H1 (cell line): ENCODE data around the gene TRPC4. TPM values are rescaled to one million over a fixed set of nuclear protein-coding genes. Genes with fewer than 3 reads are reported as not detected.

Source experiments
- CTCF ChIA-PET: fragments of 300-600 bp; sonication (Branson Sonifier 250); formaldehyde crosslinking; loops from one replicate; lab custom pipeline; 2021; ENCODE audit not compliant: partially characterized antibody; lab: Charles Lee
- POLR2A ChIA-PET: fragments of 300-600 bp; sonication (Branson Sonifier 250); formaldehyde crosslinking; loops from one replicate; lab custom pipeline; 2021; ENCODE audit warnings: inconsistent platforms; ENCODE audit not compliant: partially characterized antibody; lab: Charles Lee
- DNase-seq, 2 experiments: peaks; one replicate each; pipeline versions ENCODE4 v3.0.0 to v3.0.0-alpha.2; 2010 to 2022; ENCODE audit warnings: low spot score in 2 of 2, low read depth in 1 of 2, mixed read lengths in 1 of 2
- FAIRE-seq: peaks from 2 replicates; lab custom pipeline; 2011; peaks lifted over from hg19 to GRCh38; lab: Jason Lieb, UNC
- H2AFZ ChIP-seq: 2 replicates; pipeline ENCODE4 v1.8.1; 2012; ENCODE audit warnings: low read length, inconsistent platforms
- H2AK5ac ChIP-seq: 2 replicates; pipeline ENCODE4 v1.6.1; 2013; ENCODE audit warnings: low read depth, low read length
- H2BK120ac ChIP-seq: replicated peaks from 2 replicates; pipeline ENCODE3; 2013; ENCODE audit warnings: low read depth, low read length, inconsistent platforms
- H2BK12ac ChIP-seq: 2 replicates; pipeline ENCODE4 v1.6.1; 2013; ENCODE audit warnings: low read depth, low read length
- H2BK15ac ChIP-seq: 2 replicates; pipeline ENCODE4 v1.6.1; 2013; ENCODE audit warnings: low read length
- H2BK20ac ChIP-seq: 2 replicates; pipeline ENCODE4 v1.6.1; 2013; ENCODE audit warnings: low read length
- H2BK5ac ChIP-seq: 2 replicates; pipeline ENCODE4 v1.6.1; 2013; ENCODE audit warnings: low read depth, low read length
- H3K14ac ChIP-seq: 2 replicates; pipeline ENCODE4 v1.6.1; 2013; ENCODE audit warnings: inconsistent platforms; ENCODE audit not compliant: insufficient read length
- H3K18ac ChIP-seq: 2 replicates; pipeline ENCODE4 v1.6.1; 2013; ENCODE audit warnings: low read length; ENCODE audit errors: extremely low read depth
- H3K23ac ChIP-seq: 2 replicates; pipeline ENCODE4 v1.6.1; 2013; ENCODE audit warnings: inconsistent platforms; ENCODE audit not compliant: insufficient read length
- H3K23me2 ChIP-seq: 2 replicates; pipeline ENCODE4 v1.6.1; 2013; ENCODE audit warnings: low read depth, low read length
- H3K27ac ChIP-seq: 2 replicates; pipeline ENCODE4 v1.6.1; 2011; ENCODE audit warnings: low read depth, low read length, inconsistent platforms
- H3K27me3 ChIP-seq, 4 experiments: replicated peaks in 1 of 4; 1 replicate in 1 of 4; 2 replicates in 3 of 4; pipeline versions ENCODE4 v1.6.1 to v1.8.1; 2011 to 2013; ENCODE audit warnings: low read length in 3 of 4, mild to moderate bottlenecking in 3 of 4, inconsistent platforms in 2 of 4, mixed read lengths in 2 of 4, moderate library complexity in 1 of 4; ENCODE audit not compliant: control insufficient read depth in 3 of 4, insufficient read depth in 3 of 4; ENCODE audit errors: extremely low read depth in 1 of 4
- H3K36me3 ChIP-seq, 4 experiments: 2 replicates each; pipeline versions ENCODE4 v1.6.1 to v1.8.1; 2011 to 2013; ENCODE audit warnings: mild to moderate bottlenecking in 4 of 4, low read length in 3 of 4, moderate library complexity in 2 of 4, control low read depth in 1 of 4, inconsistent platforms in 1 of 4; ENCODE audit not compliant: insufficient read depth in 4 of 4, control insufficient read depth in 2 of 4
- H3K4ac ChIP-seq: replicated peaks from 2 replicates; pipeline ENCODE3; 2013; ENCODE audit warnings: low read length, low read depth, mixed read lengths, inconsistent platforms; ENCODE audit not compliant: insufficient read length
- H3K4me1 ChIP-seq, 4 experiments: replicated peaks in 1 of 4; 1 replicate in 1 of 4; 2 replicates in 3 of 4; pipeline versions ENCODE4 v1.6.1 to v1.8.1; 2011 to 2013; ENCODE audit warnings: low read length in 3 of 4, inconsistent platforms in 2 of 4, mixed read lengths in 1 of 4; ENCODE audit not compliant: insufficient read depth in 4 of 4, control insufficient read depth in 3 of 4
- H3K4me2 ChIP-seq, 2 experiments: 2 replicates each; pipeline versions ENCODE4 v1.6.1 to v1.8.1; 2011 to 2013; ENCODE audit warnings: low read depth in 2 of 2, low read length in 2 of 2, control low read depth in 1 of 2, inconsistent platforms in 1 of 2, mild to moderate bottlenecking in 1 of 2; ENCODE audit not compliant: insufficient read depth in 1 of 2
- H3K4me3 ChIP-seq, 4 experiments: fragments of 200-600, 300-600 bp in 1 of 4; sonication (generic), shearing (Covaris generic), sonication (Bioruptor Twin) in 1 of 4; 2 replicates each; pipeline versions ENCODE4 v1.5.1 to v1.8.1; 2011 to 2016; ENCODE audit warnings: low read length in 4 of 4, low read depth in 3 of 4, control low read depth in 2 of 4, inconsistent platforms in 2 of 4, mild to moderate bottlenecking in 2 of 4, mixed read lengths in 1 of 4, moderate library complexity in 1 of 4; ENCODE audit not compliant: insufficient read depth in 2 of 4; ENCODE audit errors: extremely low read depth in 1 of 4
- H3K56ac ChIP-seq: replicated peaks from 2 replicates; pipeline ENCODE3; 2013; ENCODE audit warnings: low read depth, mild to moderate bottlenecking, mixed read lengths, low read length, inconsistent platforms; ENCODE audit not compliant: insufficient read length
- H3K79me1 ChIP-seq: 2 replicates; pipeline ENCODE4 v1.6.1; 2013; ENCODE audit warnings: low read depth, low read length, control low read depth
- H3K79me2 ChIP-seq, 2 experiments: 2 replicates each; pipeline versions ENCODE4 v1.6.1 to v1.8.1; 2012 to 2013; ENCODE audit warnings: low read length in 2 of 2, mild to moderate bottlenecking in 2 of 2, inconsistent platforms in 1 of 2; ENCODE audit not compliant: insufficient read depth in 2 of 2, control insufficient read depth in 1 of 2
- H3K9ac ChIP-seq, 4 experiments: replicated peaks in 1 of 4; 1 replicate in 1 of 4; 2 replicates in 3 of 4; pipeline versions ENCODE4 v1.6.1 to v1.8.1; 2011 to 2013; ENCODE audit warnings: low read depth in 3 of 4, low read length in 3 of 4, control low read depth in 2 of 4, mild to moderate bottlenecking in 2 of 4, moderate library complexity in 2 of 4, inconsistent platforms in 1 of 4; ENCODE audit errors: extremely low read depth in 1 of 4
- H3K9me3 ChIP-seq, 2 experiments: 2 replicates each; pipeline versions ENCODE4 v1.6.1 to v1.8.1; 2012 to 2013; ENCODE audit warnings: mild to moderate bottlenecking in 2 of 2, moderate library complexity in 2 of 2, control low read depth in 1 of 2, inconsistent platforms in 1 of 2, low read depth in 1 of 2, low read length in 1 of 2, mixed read lengths in 1 of 2; ENCODE audit not compliant: insufficient read depth in 2 of 2
- H4K20me1 ChIP-seq, 2 experiments: replicated peaks in 1 of 2; 2 replicates each; pipeline versions ENCODE3 to v1.8.1; 2011 to 2013; ENCODE audit warnings: inconsistent platforms in 2 of 2, low read length in 2 of 2, mild to moderate bottlenecking in 1 of 2; ENCODE audit not compliant: insufficient read depth in 2 of 2, control insufficient read depth in 1 of 2
- H4K5ac ChIP-seq: 2 replicates; pipeline ENCODE4 v1.6.1; 2013; ENCODE audit warnings: low read length, low read depth, mixed read lengths, inconsistent platforms; ENCODE audit not compliant: insufficient read length
- H4K8ac ChIP-seq: 2 replicates; pipeline ENCODE4 v1.8.0; 2013; ENCODE audit warnings: mild to moderate bottlenecking, moderate library complexity, low read length, inconsistent platforms; ENCODE audit not compliant: insufficient read depth; ENCODE audit errors: extremely low read depth
- H4K91ac ChIP-seq: replicated peaks from 2 replicates; pipeline ENCODE3; 2013; ENCODE audit warnings: low read length, mixed read lengths, inconsistent platforms; ENCODE audit not compliant: insufficient read length
- CBX8 ChIP-seq: fragments of 300-800, 300-1000 bp; sonication (generic); IDR thresholded peaks from 2 replicates; pipeline ENCODE4 v1.7.1; 2016; ENCODE audit warnings: low read depth, low read length, borderline replicate concordance
- CREB1 ChIP-seq: IDR thresholded peaks from 2 replicates; pipeline ENCODE4 v1.6.1; 2012; ENCODE audit warnings: inconsistent platforms
- CTBP2 ChIP-seq: IDR thresholded peaks from 2 replicates; pipeline ENCODE4 v1.7.0; 2011; ENCODE audit warnings: borderline replicate concordance, mild to moderate bottlenecking, moderate library complexity, mixed read lengths, low read length; ENCODE audit not compliant: insufficient read depth, insufficient read length
- KDM4A ChIP-seq: IDR thresholded peaks from one replicate; pipeline ENCODE4 v1.7.1; 2012; ENCODE audit warnings: low read depth, mild to moderate bottlenecking, moderate library complexity, low read length, inconsistent platforms; ENCODE audit not compliant: severe bottlenecking
- NANOG ChIP-seq: IDR thresholded peaks from 2 replicates; pipeline ENCODE4 v1.6.1; 2011; ENCODE audit warnings: low read length, low read depth, mild to moderate bottlenecking, inconsistent platforms; ENCODE audit not compliant: insufficient read depth, poor library complexity, severe bottlenecking
- NRF1 ChIP-seq: IDR thresholded peaks from 2 replicates; pipeline ENCODE4 v1.6.1; 2011; ENCODE audit warnings: mild to moderate bottlenecking, low read depth, low read length, improper control_type of control experiment
- POU5F1 ChIP-seq: IDR thresholded peaks from 2 replicates; pipeline ENCODE4 v1.6.1; 2011; ENCODE audit warnings: low read depth, mild to moderate bottlenecking, low read length, moderate library complexity
- RFX5 ChIP-seq: IDR thresholded peaks from 2 replicates; pipeline ENCODE4 v1.6.1; 2011; ENCODE audit warnings: low read depth, low read length, improper control_type of control experiment, borderline replicate concordance
- SP1 ChIP-seq: IDR thresholded peaks from 2 replicates; pipeline ENCODE4 v1.6.1; 2011; ENCODE audit warnings: low read depth, low read length
- TAF1 ChIP-seq: IDR thresholded peaks from 2 replicates; pipeline ENCODE4 v1.6.1; 2011; ENCODE audit warnings: mild to moderate bottlenecking, low read depth, low read length
- TAF7 ChIP-seq: optimal IDR thresholded peaks from 2 replicates; pipeline ENCODE3; 2011; ENCODE audit warnings: low read depth, mild to moderate bottlenecking, inconsistent platforms, low read length, moderate library complexity, borderline replicate concordance
- YY1 ChIP-seq: IDR thresholded peaks from 2 replicates; pipeline ENCODE4 v1.6.1; 2011; ENCODE audit warnings: low read depth, mild to moderate bottlenecking, low read length
- WGBS, 2 experiments: shearing (Covaris generic) in 1 of 2; methylation state at CpG; one replicate each; pipeline versions ENCODE4 v1.1.6 to v1.1.7; 2013 to 2015; ENCODE audit warnings: low lambda C conversion rate in 2 of 2, mixed read lengths in 2 of 2, inconsistent platforms in 1 of 2, low coverage in 1 of 2, missing lambda C conversion rate in 1 of 2; ENCODE audit not compliant: insufficient replicate concordance in 2 of 2, insufficient coverage in 1 of 2, insufficient read length in 1 of 2; ENCODE audit errors: extremely low coverage in 1 of 2, missing lambda C conversion rate in 1 of 2; 5-methylcytosine and 5-hydroxymethylcytosine counted together
- polyA plus RNA-seq, 7 experiments: library from polyadenylated mRNA; depleted of rRNA in 3 of 7; stranded (reverse) in 5 of 7; unstranded in 2 of 7; fragments of >200 nt in 5 of 7; fragments of 200-250 nt in 2 of 7; gene quantifications; 1 replicate in 5 of 7; 2 replicates in 1 of 7; 4 replicates in 1 of 7; pipeline versions ENCODE4 v1.2.1 to v1.2.3, GENCODE V29; 2011 to 2013; ENCODE audit warnings: missing spikeins in 2 of 7, mixed read lengths in 2 of 7
- total RNA-seq: library from RNA; stranded (reverse); fragmentation: NEBNext Ultra II Directional; extraction: Animal tissue kit (Norgen Biotek cat#: 25700); gene quantifications from 2 replicates; pipeline ENCODE4 v1.2.1, GENCODE V29; 2021
- TF ChIP-seq, protein P1 (sequence below): IDR thresholded peaks from 2 replicates; pipeline ENCODE4 v1.6.1; 2012; ENCODE audit warnings: low read length, inconsistent platforms

TRPC4 gene
- total and polyA plus RNA-seq, 2 of the 8 experiments (the other 6 are each of a cell fraction or from before 2014, with no cell fraction given) = 12.3 to 14.7 TPM

DNA sequence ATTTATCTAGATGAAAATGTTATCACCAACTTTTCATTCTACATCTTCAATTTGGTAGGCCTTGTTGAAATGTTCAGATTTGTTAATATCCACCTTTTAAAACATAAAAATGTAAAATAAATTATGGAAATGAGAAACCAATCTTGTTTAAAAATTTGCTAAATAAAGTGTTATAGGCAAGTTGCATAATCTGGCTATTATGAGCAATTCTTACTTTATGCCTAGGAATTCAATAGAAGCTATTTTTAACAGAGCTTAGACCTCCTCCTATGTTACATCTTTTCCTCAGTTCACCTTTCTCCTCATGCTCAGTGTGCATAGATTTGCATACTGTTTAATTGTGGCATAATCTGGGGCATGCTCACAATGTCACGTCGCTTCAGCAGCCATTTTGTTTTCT is 183.1 kb downstream of the TRPC4 start:
- Histone ChIP-seq H2BK120ac (no peak overlapping the region), H4K91ac (no peak overlapping the region), H3K56ac (no peak overlapping the region), H3K23ac (no peak overlapping the region), H2AK5ac (no peak overlapping the region), H2BK12ac (no peak overlapping the region), H4K8ac (no peak overlapping the region), H3K4me3 (no peak overlapping the region), H3K36me3 (peaks cover 0 to 2% (median 0%) of the 10 kb centered on the region in 4 experiments; a peak in 3 of 8 replicates), H3K4me1 (peaks cover 0 to 6% (median 0%) of the 10 kb centered on the region in 4 experiments; a peak in 2 of 7 replicates), H3K27ac (no peak overlapping the region), H3K79me2 (no peaks in the 10 kb centered on the region), H4K5ac (no peak overlapping the region), H2BK20ac (no peak overlapping the region), H3K9ac (no peak overlapping the region), H3K9me3 (no peaks in the 10 kb centered on the region), H3K14ac (no peak overlapping the region), H2BK15ac (no peak overlapping the region), H3K27me3 (no peaks in the 10 kb centered on the region), H3K4ac (no peak overlapping the region), H4K20me1 (no peaks in the 10 kb centered on the region), H2AFZ (no peak overlapping the region), H3K4me2 (no peak overlapping the region), H3K23me2 (no peaks in the 10 kb centered on the region), H2BK5ac (no peak overlapping the region), H3K79me1 (no peaks in the 10 kb centered on the region), H3K18ac (no peak overlapping the region)
- ChIA-PET POLR2A (no interaction called here), CTCF (no interaction called here)
- DNase-seq (no peak), FAIRE-seq (no peak)
- WGBS, 2 experiments = 95% methylated on average over 2 of the region's 2 CpGs; no CpG with 5 or more reads in 1 of the 2 experiments
- no peak for TF ChIP-seq TAF7
- TF ChIP-seq TAF1 = no peak
- TF ChIP-seq RFX5 = no peak
- no peak for TF ChIP-seq POU5F1
- TF ChIP-seq CTBP2 = no peak
- no peak for TF ChIP-seq CBX8
- TF ChIP-seq NRF1 = no peak
- TF ChIP-seq CREB1 = no peak
- TF ChIP-seq, protein P1, sequence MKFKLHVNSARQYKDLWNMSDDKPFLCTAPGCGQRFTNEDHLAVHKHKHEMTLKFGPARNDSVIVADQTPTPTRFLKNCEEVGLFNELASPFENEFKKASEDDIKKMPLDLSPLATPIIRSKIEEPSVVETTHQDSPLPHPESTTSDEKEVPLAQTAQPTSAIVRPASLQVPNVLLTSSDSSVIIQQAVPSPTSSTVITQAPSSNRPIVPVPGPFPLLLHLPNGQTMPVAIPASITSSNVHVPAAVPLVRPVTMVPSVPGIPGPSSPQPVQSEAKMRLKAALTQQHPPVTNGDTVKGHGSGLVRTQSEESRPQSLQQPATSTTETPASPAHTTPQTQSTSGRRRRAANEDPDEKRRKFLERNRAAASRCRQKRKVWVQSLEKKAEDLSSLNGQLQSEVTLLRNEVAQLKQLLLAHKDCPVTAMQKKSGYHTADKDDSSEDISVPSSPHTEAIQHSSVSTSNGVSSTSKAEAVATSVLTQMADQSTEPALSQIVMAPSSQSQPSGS = no peak
- TF ChIP-seq SP1 = no peak
- TF ChIP-seq NANOG = no peak
- no peak for TF ChIP-seq KDM4A
- no peak for TF ChIP-seq YY1
